NK-92 (cell line): ENCODE data around the gene TKFC.

Experiments used
- DNase-seq: peaks from one replicate; lab custom pipeline; 2025; ENCODE audit not compliant: unreplicated experiment; lab: John Stamatoyannopoulos, UW

Gene TKFC

GRCh38 chr11:61343792-61344745, 11.0 kb downstream of the TKFC start:
- DNase-seq: no peak

GRCh38 chr11:61345170-61345610, 12.2 kb downstream of the TKFC start:
- DNase-seq: no peak

GRCh38 chr11:61345954-61346843, 13.2 kb downstream of the TKFC start:
- DNase-seq: no peak

- no peak for DNase-seq
Observed at GRCh38 chr11:61347916-61348461, 15.0 kb downstream of the TKFC start.

GRCh38 chr11:61349189-61349751, 16.2 kb downstream of the TKFC start:
- DNase-seq: no peak

- DNase-seq: no peak
Observed at GRCh38 chr11:61349916-61350315, 16.9 kb downstream of the TKFC start.

GRCh38 chr11:61350336-61350735, 17.3 kb downstream of the TKFC start:
- DNase-seq: no peak

- no peak for DNase-seq
Observed at GRCh38 chr11:61350803-61351202, 17.8 kb downstream of the TKFC start.

GRCh38 chr11:61352038-61352437, 19.0 kb downstream of the TKFC start:
- DNase-seq: no peak

- no peak for DNase-seq
Observed at GRCh38 chr11:61353131-61354067, 20.4 kb downstream of the TKFC start.

- DNase-seq: no peak
Observed at GRCh38 chr11:61354208-61354607, 21.2 kb downstream of the TKFC start.

- no peak for DNase-seq
Observed at GRCh38 chr11:61356706-61357105, 23.7 kb downstream of the TKFC start.

GRCh38 chr11:61357233-61357893, 24.3 kb downstream of the TKFC start:
- DNase-seq: no peak

- no peak for DNase-seq
Observed at GRCh38 chr11:61357894-61358239, 24.8 kb downstream of the TKFC start.

GRCh38 chr11:61358566-61358965, 25.5 kb downstream of the TKFC start:
- DNase-seq: no peak

GRCh38 chr11:61359516-61359915, 26.5 kb downstream of the TKFC start:
- no peak for DNase-seq

GRCh38 chr11:61361237-61361740, 28.3 kb downstream of the TKFC start:
- no peak for DNase-seq

- no peak for DNase-seq
Observed at GRCh38 chr11:61361741-61362541, 28.9 kb downstream of the TKFC start, which contains the start of the genes CYB561A3 and TMEM138. Gene CYB561A3 (minus strand): TSS chr11:61361882. CDS start chr11:61356713, 5,169 bp downstream. Gene TMEM138 (plus strand): TSS chr11:61362374. CDS start chr11:61364391, 2,017 bp downstream.
